SK-N-SH (cell line): ENCODE results near the gene TXNRD2. TPM values are rescaled to one million over a fixed set of nuclear protein-coding genes. Genes with fewer than 3 reads are reported as not detected.

ENCODE experiments used
- CTCF ChIA-PET: fragments of 300-600, 350-600 bp; formaldehyde crosslinking; extraction: SDS; loops from one replicate; lab custom pipeline; 2021; lab: Yijun Ruan, JAX
- POLR2A ChIA-PET: fragments of 350-600 bp; sonication (Branson Sonifier 250); formaldehyde crosslinking; extraction: SDS; loops from one replicate; lab custom pipeline; 2020; ENCODE audit warnings: antibody characterized with exemption, inconsistent platforms; lab: Yijun Ruan, JAX
- DNase-seq: peaks from one replicate; pipeline ENCODE4 v3.0.0; 2012
- H2AFZ ChIP-seq: fragments of 200-600 bp; sonication (generic); 2 replicates; pipeline ENCODE4 v1.8.1; 2016; ENCODE audit warnings: antibody characterized with exemption, mild to moderate bottlenecking, low read depth
- H3F3A ChIP-seq: fragments of 200-600 bp; sonication (generic); replicated peaks from 2 replicates; pipeline ENCODE3; 2016; ENCODE audit warnings: antibody characterized with exemption, mild to moderate bottlenecking; ENCODE audit not compliant: insufficient read depth
- H3K27ac ChIP-seq, 2 experiments: fragments of 200-500 bp in 1 of 2; fragments of 200-600 bp in 1 of 2; sonication (Bioruptor generic) in 1 of 2; sonication (generic), shearing (Covaris generic) in 1 of 2; 2 replicates each; pipeline versions ENCODE4 v1.5.1 to v1.6.1; 2014 to 2016; ENCODE audit warnings: low read depth in 2 of 2, inconsistent platforms in 1 of 2, low read length in 1 of 2, mild to moderate bottlenecking in 1 of 2, mixed read lengths in 1 of 2
- H3K27me3 ChIP-seq: fragments of 200-600 bp; sonication (generic), shearing (Covaris generic); 2 replicates; pipeline ENCODE4 v1.6.1; 2016; ENCODE audit warnings: mixed run types; ENCODE audit not compliant: insufficient read depth
- H3K36me3 ChIP-seq, 2 experiments: fragments of 200-500 bp in 1 of 2; fragments of 200-600 bp in 1 of 2; sonication (Bioruptor generic) in 1 of 2; sonication (generic) in 1 of 2; replicated peaks in 1 of 2; 2 replicates each; pipeline versions ENCODE3 to v1.5.1; 2014 to 2016; ENCODE audit warnings: low read length in 1 of 2, mild to moderate bottlenecking in 1 of 2; ENCODE audit not compliant: insufficient read depth in 2 of 2, control insufficient read depth in 1 of 2
- H3K4me1 ChIP-seq, 2 experiments: fragments of 200-500 bp in 1 of 2; fragments of 200-600 bp in 1 of 2; sonication (Bioruptor generic) in 1 of 2; sonication (generic), shearing (Covaris generic) in 1 of 2; 2 replicates each; pipeline versions ENCODE4 v1.5.1 to v1.6.1; 2014 to 2016; ENCODE audit warnings: low read depth in 1 of 2, low read length in 1 of 2, mixed run types in 1 of 2; ENCODE audit not compliant: insufficient read depth in 2 of 2, control insufficient read depth in 1 of 2
- H3K4me2 ChIP-seq: fragments of 200-600 bp; sonication (generic), shearing (Covaris generic); 2 replicates; pipeline ENCODE4 v1.6.1; 2017; ENCODE audit warnings: mixed run types
- H3K4me3 ChIP-seq, 2 experiments: fragments of 200-500 bp in 1 of 2; fragments of 200-600 bp in 1 of 2; sonication (Bioruptor generic) in 1 of 2; sonication (generic), shearing (Covaris generic) in 1 of 2; 2 replicates each; pipeline versions ENCODE4 v1.5.1 to v1.8.1; 2014 to 2016; ENCODE audit warnings: low read depth in 2 of 2, inconsistent platforms in 1 of 2, low read length in 1 of 2, mild to moderate bottlenecking in 1 of 2, mixed read lengths in 1 of 2, moderate library complexity in 1 of 2
- H3K79me2 ChIP-seq: fragments of 200-600 bp; sonication (generic); 2 replicates; pipeline ENCODE4 v1.8.1; 2017; ENCODE audit warnings: mild to moderate bottlenecking; ENCODE audit not compliant: insufficient read depth
- H3K9ac ChIP-seq: fragments of 200-600 bp; sonication (generic); 2 replicates; pipeline ENCODE4 v1.6.1; 2017; ENCODE audit warnings: mixed run types
- H3K9me2 ChIP-seq: fragments of 200-600 bp; sonication (generic); 2 replicates; pipeline ENCODE4 v1.6.1; 2017; ENCODE audit warnings: mixed run types
- H3K9me3 ChIP-seq: fragments of 200-600 bp; sonication (generic); 2 replicates; pipeline ENCODE4 v1.6.1; 2017; ENCODE audit warnings: mixed run types, mild to moderate bottlenecking, moderate library complexity
- H4K20me1 ChIP-seq: fragments of 200-600 bp; sonication (generic); 2 replicates; pipeline ENCODE4 v1.6.1; 2017; ENCODE audit warnings: mild to moderate bottlenecking, mixed run types; ENCODE audit not compliant: insufficient read depth
- CHD2 ChIP-seq: fragments of 150-350 bp; IDR thresholded peaks from 2 replicates; pipeline ENCODE4 v1.6.1; 2018; ENCODE audit warnings: low read length; ENCODE audit not compliant: partially characterized antibody
- ELF1 ChIP-seq: IDR thresholded peaks from 2 replicates; pipeline ENCODE4 v1.4.0; 2012
- EP300 ChIP-seq, 2 experiments: IDR thresholded peaks; 2 replicates each; pipeline versions ENCODE4 v1.4.0 to v1.6.1; 2012; ENCODE audit warnings: borderline replicate concordance in 1 of 2, low read depth in 1 of 2, low read length in 1 of 2
- FOSL2 ChIP-seq: IDR thresholded peaks from 2 replicates; pipeline ENCODE4 v1.4.0; 2012; ENCODE audit warnings: low read depth, mild to moderate bottlenecking, moderate library complexity, borderline replicate concordance
- FOXJ3 ChIP-seq: sonication (generic); formaldehyde crosslinking; IDR thresholded peaks from 2 replicates; pipeline ENCODE4 v1.5.1; 2020; ENCODE audit warnings: mild to moderate bottlenecking, missing genetic modification reagents
- FOXM1 ChIP-seq: IDR thresholded peaks from 2 replicates; pipeline ENCODE4 v1.4.0; 2012; ENCODE audit warnings: low read depth, mild to moderate bottlenecking
- IRF3 ChIP-seq: fragments of 150-350 bp; IDR thresholded peaks from 2 replicates; pipeline ENCODE4 v1.6.1; 2016; ENCODE audit warnings: mild to moderate bottlenecking, low read depth, low read length
- JUND ChIP-seq: IDR thresholded peaks from 2 replicates; pipeline ENCODE4 v1.4.0; 2012
- MEF2A ChIP-seq: IDR thresholded peaks from 2 replicates; pipeline ENCODE4 v1.4.0; 2012; ENCODE audit warnings: low read depth, borderline replicate concordance
- NFIC ChIP-seq: IDR thresholded peaks from 2 replicates; pipeline ENCODE4 v1.4.0; 2012; ENCODE audit warnings: borderline replicate concordance
- POLR2AphosphoS5 ChIP-seq: IDR thresholded peaks from 2 replicates; pipeline ENCODE4 v1.6.1; 2012; ENCODE audit warnings: low read depth, low read length
- RAD21 ChIP-seq: IDR thresholded peaks from 2 replicates; pipeline ENCODE4 v1.6.1; 2012; ENCODE audit warnings: mild to moderate bottlenecking, low read length
- SIN3A ChIP-seq: IDR thresholded peaks from 2 replicates; pipeline ENCODE4 v1.6.1; 2012; ENCODE audit warnings: low read depth, mild to moderate bottlenecking, low read length, moderate library complexity, borderline replicate concordance
- TCF12 ChIP-seq: IDR thresholded peaks from 2 replicates; pipeline ENCODE4 v1.4.0; 2012
- TEAD4 ChIP-seq: IDR thresholded peaks from 2 replicates; pipeline ENCODE4 v1.4.0; 2012; ENCODE audit warnings: mild to moderate bottlenecking, borderline replicate concordance; ENCODE audit not compliant: insufficient read depth
- YY1 ChIP-seq: IDR thresholded peaks from 2 replicates; pipeline ENCODE4 v1.4.0; 2012; ENCODE audit warnings: low read depth, mild to moderate bottlenecking
- WGBS: methylation state at CpG from one replicate; pipeline ENCODE4 v1.1.6; 2017; ENCODE audit warnings: low lambda C conversion rate; 5-methylcytosine and 5-hydroxymethylcytosine counted together
- polyA plus RNA-seq, 3 experiments: library from polyadenylated mRNA; depleted of rRNA; stranded (reverse); fragments of >200 nt; gene quantifications; 2 replicates each; pipeline ENCODE4 v1.2.3, GENCODE V29; 2012
- TF ChIP-seq, protein P1 (sequence below): IDR thresholded peaks from 2 replicates; pipeline ENCODE4 v1.4.0; 2012; ENCODE audit warnings: low read depth, borderline replicate concordance
- TF ChIP-seq, protein P2 (sequence below): IDR thresholded peaks from 2 replicates; pipeline ENCODE4; 2012
- TF ChIP-seq, protein P3 (sequence below): fragments of 200-600 bp; sonication (generic); IDR thresholded peaks from 2 replicates; pipeline ENCODE4 v1.6.1; 2017; ENCODE audit warnings: antibody characterized with exemption, mild to moderate bottlenecking, moderate library complexity

The TXNRD2 gene
- polyA plus RNA-seq, 1 of the 3 experiments (the other 2 are of a cell fraction): 34.7 TPM

DNA sequence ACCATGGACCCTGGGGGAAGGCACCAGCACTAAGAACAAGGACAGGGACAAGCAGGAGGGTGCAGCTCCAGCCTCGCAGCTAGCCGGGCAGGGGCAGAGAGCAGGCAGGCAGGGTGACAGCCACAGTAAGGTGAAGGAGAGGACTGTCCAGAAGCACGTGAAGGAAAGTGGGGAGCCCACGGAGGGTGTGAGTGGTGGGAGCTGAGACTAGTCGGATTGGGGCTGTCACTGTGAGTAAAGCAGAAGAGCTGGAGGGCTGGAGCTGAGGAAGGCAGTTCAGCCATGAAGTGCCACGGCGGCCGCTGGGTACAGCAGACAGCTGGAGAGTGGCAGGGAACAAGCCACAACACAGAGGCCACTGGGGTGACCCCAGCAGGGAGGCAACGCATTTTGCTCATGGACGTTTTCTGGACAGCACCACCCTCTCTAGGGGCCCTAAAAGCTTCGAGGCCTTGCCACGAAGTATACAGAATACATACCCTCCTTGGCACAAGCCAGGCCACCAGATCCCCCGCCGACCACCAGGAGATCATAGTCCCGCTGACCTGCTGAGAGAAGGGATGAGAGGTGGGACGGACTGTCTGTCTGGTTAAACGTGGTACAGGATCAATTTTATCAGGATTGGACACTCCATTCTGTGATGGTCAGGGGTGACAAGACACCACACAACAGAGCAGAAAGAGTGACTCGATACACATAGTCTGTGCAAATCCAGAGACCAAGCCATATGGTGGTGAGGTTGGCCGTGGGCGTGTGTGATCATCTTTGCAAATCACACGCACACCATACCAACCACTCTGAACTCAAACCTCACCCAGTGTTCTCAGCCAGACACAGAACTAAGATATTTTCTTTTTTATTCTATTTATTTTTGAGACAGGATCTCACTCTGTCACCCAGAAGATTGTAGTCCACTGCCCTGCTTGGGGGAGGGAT is 10.8 kb downstream of the TXNRD2 start:
- Histone ChIP-seq H3F3A (no peaks in the 10 kb centered on the region), H3K4me1 (peaks cover 0 to 18% of the 10 kb centered on the region in 2 experiments; a peak in 1 of 4 replicates), H3K79me2 (no peaks in the 10 kb centered on the region), H3K4me2 (no peak overlapping the region), H3K4me3 (no peak overlapping the region), H3K27ac (no peak overlapping the region), H2AFZ (no peak overlapping the region), H3K9me2 (no peaks in the 10 kb centered on the region), H3K36me3 (peaks cover 0 to 13% of the 10 kb centered on the region in 2 experiments), H3K27me3 (no peaks in the 10 kb centered on the region), H3K9me3 (no peaks in the 10 kb centered on the region), H3K9ac (no peak overlapping the region), H4K20me1 (no peaks in the 10 kb centered on the region)
- TF ChIP-seq, protein P1, sequence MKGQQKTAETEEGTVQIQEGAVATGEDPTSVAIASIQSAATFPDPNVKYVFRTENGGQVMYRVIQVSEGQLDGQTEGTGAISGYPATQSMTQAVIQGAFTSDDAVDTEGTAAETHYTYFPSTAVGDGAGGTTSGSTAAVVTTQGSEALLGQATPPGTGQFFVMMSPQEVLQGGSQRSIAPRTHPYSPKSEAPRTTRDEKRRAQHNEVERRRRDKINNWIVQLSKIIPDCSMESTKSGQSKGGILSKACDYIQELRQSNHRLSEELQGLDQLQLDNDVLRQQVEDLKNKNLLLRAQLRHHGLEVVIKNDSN: no peak
- TF ChIP-seq SIN3A: no peak
- TF ChIP-seq, protein P2, sequence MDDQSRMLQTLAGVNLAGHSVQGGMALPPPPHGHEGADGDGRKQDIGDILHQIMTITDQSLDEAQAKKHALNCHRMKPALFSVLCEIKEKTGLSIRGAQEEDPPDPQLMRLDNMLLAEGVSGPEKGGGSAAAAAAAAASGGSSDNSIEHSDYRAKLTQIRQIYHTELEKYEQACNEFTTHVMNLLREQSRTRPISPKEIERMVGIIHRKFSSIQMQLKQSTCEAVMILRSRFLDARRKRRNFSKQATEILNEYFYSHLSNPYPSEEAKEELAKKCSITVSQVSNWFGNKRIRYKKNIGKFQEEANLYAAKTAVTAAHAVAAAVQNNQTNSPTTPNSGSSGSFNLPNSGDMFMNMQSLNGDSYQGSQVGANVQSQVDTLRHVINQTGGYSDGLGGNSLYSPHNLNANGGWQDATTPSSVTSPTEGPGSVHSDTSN: no peak
- TF ChIP-seq FOXJ3 (CRISPR knock-in tag): no peak
- TF ChIP-seq CHD2: no peak
- no peak for TF ChIP-seq JUND
- no peak for TF ChIP-seq TCF12
- TF ChIP-seq EP300 (IDR thresholded peaks at IDR 0.05; ENCODE audit: borderline replicate concordance in 1 of 2, low read depth in 1 of 2, low read length in 1 of 2): no peak
- TF ChIP-seq YY1: no peak
- no peak for TF ChIP-seq IRF3
- no peak for TF ChIP-seq RAD21
- TF ChIP-seq FOXM1: no peak
- TF ChIP-seq FOSL2: no peak
- TF ChIP-seq, protein P3, sequence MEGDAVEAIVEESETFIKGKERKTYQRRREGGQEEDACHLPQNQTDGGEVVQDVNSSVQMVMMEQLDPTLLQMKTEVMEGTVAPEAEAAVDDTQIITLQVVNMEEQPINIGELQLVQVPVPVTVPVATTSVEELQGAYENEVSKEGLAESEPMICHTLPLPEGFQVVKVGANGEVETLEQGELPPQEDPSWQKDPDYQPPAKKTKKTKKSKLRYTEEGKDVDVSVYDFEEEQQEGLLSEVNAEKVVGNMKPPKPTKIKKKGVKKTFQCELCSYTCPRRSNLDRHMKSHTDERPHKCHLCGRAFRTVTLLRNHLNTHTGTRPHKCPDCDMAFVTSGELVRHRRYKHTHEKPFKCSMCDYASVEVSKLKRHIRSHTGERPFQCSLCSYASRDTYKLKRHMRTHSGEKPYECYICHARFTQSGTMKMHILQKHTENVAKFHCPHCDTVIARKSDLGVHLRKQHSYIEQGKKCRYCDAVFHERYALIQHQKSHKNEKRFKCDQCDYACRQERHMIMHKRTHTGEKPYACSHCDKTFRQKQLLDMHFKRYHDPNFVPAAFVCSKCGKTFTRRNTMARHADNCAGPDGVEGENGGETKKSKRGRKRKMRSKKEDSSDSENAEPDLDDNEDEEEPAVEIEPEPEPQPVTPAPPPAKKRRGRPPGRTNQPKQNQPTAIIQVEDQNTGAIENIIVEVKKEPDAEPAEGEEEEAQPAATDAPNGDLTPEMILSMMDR: no peak
- TF ChIP-seq TEAD4: no peak
- no peak for TF ChIP-seq ELF1
- no peak for TF ChIP-seq POLR2AphosphoS5
- no peak for TF ChIP-seq NFIC
- TF ChIP-seq MEF2A: no peak
- ChIA-PET CTCF (interaction anchor here (0.5 to 2.1 kb wide), 2 partner anchors 10 to 21 kb away, joined by 3 to 6 read pairs; no protein-coding TSS in a partner anchor), POLR2A (no interaction called here)
- WGBS: 93% methylated on average over 20 of the region's 21 CpGs
- DNase-seq: no peak
